ENCODE data around the gene UBE2K. TPM values are rescaled to one million over a fixed set of nuclear protein-coding genes. Genes with fewer than 3 reads are reported as not detected.
"Not testable (repeated sequence)": the region's sequence is repeated elsewhere in the genome, so short reads cannot be mapped to it uniquely, and the experiment has no call there.

UBE2K gene
- total and polyA plus RNA-seq, 9 donors: 14.5 to 63.8 (median 52.2) TPM

DNA sequence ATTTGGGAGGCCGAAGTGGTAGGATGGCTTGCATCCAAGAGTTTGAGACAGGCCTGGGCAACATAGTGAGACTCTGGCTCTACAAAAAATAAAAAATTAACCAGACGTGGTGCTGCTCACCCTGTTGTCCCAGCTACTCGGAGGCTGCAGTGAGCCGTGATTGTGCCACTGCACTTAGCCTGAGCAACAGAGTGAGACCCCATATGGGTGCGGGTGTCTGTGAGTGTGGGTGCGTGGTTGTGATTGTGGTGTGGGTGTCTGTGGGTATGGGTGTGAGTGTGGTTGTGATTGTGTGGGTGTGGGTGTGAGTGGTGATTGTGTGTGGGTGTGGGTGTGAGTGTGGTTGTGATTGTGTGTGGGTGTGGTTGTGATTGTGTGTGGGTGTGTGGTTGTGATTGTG, 114.6 kb downstream of the UBE2K start:
- WGBS, 3 donors: 63 to 66% (median 65%) methylated on average over 6 of the region's 6 CpGs
- no peaks in the 10 kb centered on the region for H3K4me1 ChIP-seq (ENCODE audit: insufficient read depth)
- H3K27me3 ChIP-seq: no peaks in the 10 kb centered on the region
- TF ChIP-seq POLR2A (IDR thresholded peaks at IDR 0.05): no peak
- no peak for TF ChIP-seq EP300 (IDR thresholded peaks at IDR 0.05)
- TF ChIP-seq, protein P1, sequence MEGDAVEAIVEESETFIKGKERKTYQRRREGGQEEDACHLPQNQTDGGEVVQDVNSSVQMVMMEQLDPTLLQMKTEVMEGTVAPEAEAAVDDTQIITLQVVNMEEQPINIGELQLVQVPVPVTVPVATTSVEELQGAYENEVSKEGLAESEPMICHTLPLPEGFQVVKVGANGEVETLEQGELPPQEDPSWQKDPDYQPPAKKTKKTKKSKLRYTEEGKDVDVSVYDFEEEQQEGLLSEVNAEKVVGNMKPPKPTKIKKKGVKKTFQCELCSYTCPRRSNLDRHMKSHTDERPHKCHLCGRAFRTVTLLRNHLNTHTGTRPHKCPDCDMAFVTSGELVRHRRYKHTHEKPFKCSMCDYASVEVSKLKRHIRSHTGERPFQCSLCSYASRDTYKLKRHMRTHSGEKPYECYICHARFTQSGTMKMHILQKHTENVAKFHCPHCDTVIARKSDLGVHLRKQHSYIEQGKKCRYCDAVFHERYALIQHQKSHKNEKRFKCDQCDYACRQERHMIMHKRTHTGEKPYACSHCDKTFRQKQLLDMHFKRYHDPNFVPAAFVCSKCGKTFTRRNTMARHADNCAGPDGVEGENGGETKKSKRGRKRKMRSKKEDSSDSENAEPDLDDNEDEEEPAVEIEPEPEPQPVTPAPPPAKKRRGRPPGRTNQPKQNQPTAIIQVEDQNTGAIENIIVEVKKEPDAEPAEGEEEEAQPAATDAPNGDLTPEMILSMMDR (IDR thresholded peaks at IDR 0.05): no peak
- H3K4me3 ChIP-seq: no peak overlapping the region
- DNase-seq: no peak
- intact Hi-C loops (cut with DNase I): no loop called here
- peaks cover 0 to 4% of the 10 kb centered on the region in 2 donors for H3K9me3 ChIP-seq
- no peak overlapping the region for H3K27ac ChIP-seq
- H3K36me3 ChIP-seq: no peaks in the 10 kb centered on the region

DNA sequence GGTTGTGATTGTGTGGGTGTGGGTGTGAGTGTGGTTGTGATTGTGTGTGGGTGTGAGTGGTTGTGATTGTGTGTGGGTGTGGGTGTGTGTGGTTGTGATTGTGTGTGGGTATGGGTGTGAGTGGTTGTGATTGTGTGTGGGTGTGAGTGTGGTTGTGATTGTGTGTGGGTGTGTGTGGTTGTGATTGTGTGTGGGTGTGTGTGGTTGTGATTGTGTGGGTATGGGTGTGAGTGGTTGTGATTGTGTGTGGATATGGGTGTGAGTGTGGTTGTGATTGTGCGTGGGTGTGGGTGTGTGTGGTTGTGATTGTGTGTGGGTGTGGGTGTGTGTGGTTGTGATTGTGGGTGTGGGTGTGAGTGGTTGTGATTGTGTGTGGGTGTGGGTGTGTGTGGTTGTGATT, 115.1 kb downstream of the UBE2K start:
- H3K4me1 ChIP-seq (ENCODE audit: insufficient read depth); intact Hi-C loops (cut with DNase I); DNase-seq; H3K36me3 ChIP-seq; H3K9me3 ChIP-seq; H3K27me3 ChIP-seq; H3K27ac ChIP-seq; H3K4me3 ChIP-seq: not testable (repeated sequence)
- WGBS, 3 donors: 0% methylated on average over 1 of the region's 1 CpG

DNA sequence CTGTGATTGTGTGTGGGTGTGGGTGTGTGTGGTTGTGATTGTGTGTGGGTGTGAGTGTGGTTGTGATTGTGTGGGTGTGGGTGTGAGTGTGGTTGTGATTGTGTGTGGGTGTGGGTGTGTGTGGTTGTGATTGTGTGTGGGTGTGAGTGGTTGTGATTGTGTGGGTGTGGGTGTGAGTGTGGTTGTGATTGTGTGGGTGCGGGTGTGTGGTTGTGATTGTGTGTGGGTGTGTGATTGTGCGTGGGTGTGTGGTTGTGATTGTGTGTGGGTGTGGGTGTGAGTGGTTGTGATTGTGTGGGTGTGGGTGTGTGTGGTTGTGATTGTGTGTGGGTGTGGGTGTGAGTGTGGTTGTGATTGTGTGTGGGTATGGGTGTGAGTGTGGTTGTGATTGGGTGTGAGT, 115.8 kb downstream of the UBE2K start:
- H3K27me3 ChIP-seq; H3K9me3 ChIP-seq; H3K36me3 ChIP-seq; DNase-seq; H3K27ac ChIP-seq; intact Hi-C loops (cut with DNase I); H3K4me1 ChIP-seq (ENCODE audit: insufficient read depth); H3K4me3 ChIP-seq: not testable (repeated sequence)
- 39 to 82% (median 58%) methylated on average over 1 to 2 of the region's 2 CpGs for WGBS, 3 donors

DNA sequence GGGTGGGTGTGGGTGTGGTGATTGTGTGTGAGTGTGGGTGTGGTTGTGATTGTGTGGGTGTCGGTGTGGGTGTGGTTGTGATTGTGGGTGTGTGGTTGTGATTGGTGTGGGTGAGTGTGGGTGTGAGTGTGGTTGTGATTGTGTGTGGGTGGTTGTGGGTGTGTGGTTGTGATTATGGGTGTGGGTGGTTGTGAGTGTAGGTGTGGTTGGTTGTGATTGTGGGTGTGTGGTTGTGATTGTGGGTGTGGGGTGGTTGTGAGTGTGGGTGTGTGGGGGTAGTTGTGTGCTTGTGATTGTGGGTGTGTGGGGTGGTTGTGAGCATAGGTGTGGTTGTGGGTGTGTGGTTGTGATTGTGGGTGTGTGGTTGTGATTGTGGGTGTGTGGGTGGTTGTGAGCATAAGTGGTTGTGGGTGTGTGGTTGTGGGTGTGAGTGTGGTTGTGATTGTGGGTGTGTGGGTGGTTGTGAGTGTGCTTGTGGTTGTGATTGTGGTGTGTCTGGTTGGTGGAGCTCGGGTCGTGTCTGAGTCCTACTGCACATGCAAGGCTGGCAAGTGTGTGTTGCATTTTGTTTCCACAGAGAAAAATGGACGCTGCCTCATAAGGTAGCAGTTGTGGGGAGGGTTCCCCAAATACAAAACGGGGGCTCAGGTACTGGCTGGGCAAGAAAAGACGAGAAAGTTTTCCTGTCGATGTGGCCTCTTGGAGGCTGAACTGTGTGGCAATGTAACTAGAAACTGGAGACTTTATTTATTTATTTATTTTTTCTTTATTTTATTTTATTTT, 116.7 kb downstream of the UBE2K start:
- intact Hi-C loops (cut with DNase I): no loop called here
- Histone ChIP-seq H3K4me1 (ENCODE audit: insufficient read depth) (no peaks in the 10 kb centered on the region), H3K36me3 (no peaks in the 10 kb centered on the region), H3K4me3 (no peak overlapping the region), H3K27me3 (no peaks in the 10 kb centered on the region), H3K9me3 (no peaks in the 10 kb centered on the region), H3K27ac (no peak overlapping the region)
- TF ChIP-seq POLR2A (IDR thresholded peaks at IDR 0.05) (no peak), EP300 (IDR thresholded peaks at IDR 0.05) (no peak)
- TF ChIP-seq, protein P1 (IDR thresholded peaks at IDR 0.05): no peak
- no peak for DNase-seq
- 69 to 74% (median 70%) methylated on average over 7 of the region's 7 CpGs for whole genome bisulfite sequencing, 3 donors

DNA sequence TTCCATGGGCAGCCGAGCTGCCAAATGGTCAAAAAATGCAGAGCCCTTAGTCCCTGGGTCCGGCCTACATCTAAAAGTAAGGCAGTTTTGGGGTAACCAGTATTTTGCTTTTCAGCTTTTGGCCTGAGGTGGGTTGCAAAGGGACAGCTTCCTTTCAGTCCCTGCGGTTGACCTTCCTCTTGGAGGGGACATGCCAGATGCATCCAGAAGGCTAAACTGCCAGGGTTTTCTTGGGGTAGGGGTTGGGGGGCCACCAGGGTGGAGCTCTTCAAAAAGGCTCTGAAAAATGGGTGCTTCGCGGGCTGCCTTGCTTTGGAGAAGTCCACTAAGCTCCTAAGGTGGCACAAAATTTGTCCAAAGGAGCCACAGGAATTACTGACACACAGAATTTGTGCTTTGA, 120.7 kb downstream of the UBE2K start:
- intact Hi-C loops (cut with DNase I): no loop called here
- no peaks in the 10 kb centered on the region for H3K27me3 ChIP-seq
- no peaks in the 10 kb centered on the region for H3K4me1 ChIP-seq (ENCODE audit: insufficient read depth)
- TF ChIP-seq POLR2A (IDR thresholded peaks at IDR 0.05) (no peak), EP300 (IDR thresholded peaks at IDR 0.05) (no peak)
- TF ChIP-seq, protein P1 (IDR thresholded peaks at IDR 0.05): no peak
- DNase-seq: no peak
- H3K4me3 ChIP-seq: no peak overlapping the region
- H3K27ac ChIP-seq: no peak overlapping the region
- H3K9me3 ChIP-seq: no peaks in the 10 kb centered on the region
- no peaks in the 10 kb centered on the region for H3K36me3 ChIP-seq
- 80 to 88% (median 81%) methylated on average over 5 of the region's 5 CpGs for WGBS, 3 donors
